Measurements from ENCODE around the gene FUOM.

FUOM gene

GRCh38 chr10:133309720-133310398 is 48.0 kb downstream of the FUOM start:
- peaks cover 25% of the 10 kb centered on the region for H3K79me1 ChIP-seq (ENCODE audit: low read depth, low read length)
- no peak overlapping the region for H3K27ac ChIP-seq (replicated peaks; ENCODE audit: low read length)
- no peaks in the 10 kb centered on the region for H3K9me3 ChIP-seq (replicated peaks in 1 of 2; ENCODE audit: control insufficient read depth in 2 of 2, insufficient read depth in 1 of 2, low read depth in 1 of 2, low read length in 2 of 2)
- H3K4me3 ChIP-seq (ENCODE audit: low read length in 2 of 2), result peak overlapping the region in 1 of 2 donors; percentile 81
- DNase-seq (ENCODE audit: low spot score), result no peak
- peak overlapping the region; percentile 93 for H3K23ac ChIP-seq (ENCODE audit: low read depth, low read length, poor library complexity)
- no peak overlapping the region for H2AFZ ChIP-seq (ENCODE audit: low read length)
- no peak overlapping the region for H2BK5ac ChIP-seq (ENCODE audit: low read length)
- H3K4me1 ChIP-seq (ENCODE audit: control insufficient read depth in 2 of 2, insufficient read depth in 1 of 2, low read depth in 1 of 2, low read length in 2 of 2), result peaks cover 8 to 12% of the 10 kb centered on the region in 2 donors
- peaks cover 27 to 41% of the 10 kb centered on the region in 2 donors for H3K36me3 ChIP-seq (replicated peaks in 1 of 2; ENCODE audit: control insufficient read depth in 2 of 2, insufficient read depth in 2 of 2, low read length in 2 of 2)
- no CpG with 5 or more reads among the region's 33 CpGs for WGBS, 2 donors (ENCODE audit: extremely low coverage in 2 of 2, insufficient read length in 2 of 2, insufficient replicate concordance in 1 of 2)
- H2BK120ac ChIP-seq (ENCODE audit: low read depth, low read length), result no peak overlapping the region
- H2AK5ac ChIP-seq (ENCODE audit: low read depth, low read length), result peak overlapping the region; percentile 75
- peak overlapping the region; percentile 57 for H3K18ac ChIP-seq (ENCODE audit: low read length)
- H3K9ac ChIP-seq (ENCODE audit: low read depth, low read length, poor library complexity), result no peak overlapping the region
- H3K4ac ChIP-seq (ENCODE audit: low read length), result peak overlapping the region; percentile 23
- peak overlapping the region; percentile 82 for H3K14ac ChIP-seq (ENCODE audit: low read length)
- H3K4me2 ChIP-seq (ENCODE audit: insufficient read depth, low read length, poor library complexity, severe bottlenecking), result no peak overlapping the region
- peak overlapping the region; percentile 12 for H4K91ac ChIP-seq (ENCODE audit: low read depth, low read length, poor library complexity)
- peak overlapping the region; percentile 65 for H4K8ac ChIP-seq (ENCODE audit: low read depth, low read length)
- no peaks in the 10 kb centered on the region for H3K27me3 ChIP-seq (ENCODE audit: control insufficient read depth in 3 of 3, insufficient read depth in 3 of 3, low read depth in 1 of 3, low read length in 3 of 3)
- H2BK15ac ChIP-seq (ENCODE audit: low read length), result no peak overlapping the region
- H2BK12ac ChIP-seq (ENCODE audit: low read length), result no peak overlapping the region

GRCh38 chr10:133309100-133309719 is 48.6 kb downstream of the FUOM start:
- Histone ChIP-seq H3K79me1 (ENCODE audit: low read depth, low read length) (peaks cover 25% of the 10 kb centered on the region), H2AK5ac (ENCODE audit: low read depth, low read length) (peak overlapping the region; percentile 75), H3K36me3 (replicated peaks in 1 of 2; ENCODE audit: control insufficient read depth in 2 of 2, insufficient read depth in 2 of 2, low read length in 2 of 2) (peaks cover 27 to 41% of the 10 kb centered on the region in 2 donors), H3K4me1 (ENCODE audit: control insufficient read depth in 2 of 2, insufficient read depth in 1 of 2, low read depth in 1 of 2, low read length in 2 of 2) (peaks cover 8 to 12% of the 10 kb centered on the region in 2 donors), H3K4me2 (ENCODE audit: insufficient read depth, low read length, poor library complexity, severe bottlenecking) (peak overlapping the region; percentile 94), H2BK12ac (ENCODE audit: low read length) (peak overlapping the region; percentile 90), H3K27ac (replicated peaks; ENCODE audit: low read length) (peak overlapping the region; percentile 92), H2AFZ (ENCODE audit: low read length) (peak overlapping the region; percentile 100), H3K9me3 (replicated peaks in 1 of 2; ENCODE audit: control insufficient read depth in 2 of 2, insufficient read depth in 1 of 2, low read depth in 1 of 2, low read length in 2 of 2) (no peaks in the 10 kb centered on the region), H4K91ac (ENCODE audit: low read depth, low read length, poor library complexity) (no peak overlapping the region), H2BK5ac (ENCODE audit: low read length) (peak overlapping the region; percentile 82), H2BK15ac (ENCODE audit: low read length) (no peak overlapping the region), H3K18ac (ENCODE audit: low read length) (peak overlapping the region; percentile 100), H3K14ac (ENCODE audit: low read length) (peak overlapping the region; percentile 84), H3K4me3 (ENCODE audit: low read length in 2 of 2) (peak overlapping the region; percentile 81 to 94), H3K9ac (ENCODE audit: low read depth, low read length, poor library complexity) (peak overlapping the region; percentile 89), H3K4ac (ENCODE audit: low read length) (peak overlapping the region; percentile 93), H4K8ac (ENCODE audit: low read depth, low read length) (peak overlapping the region; percentile 48), H3K23ac (ENCODE audit: low read depth, low read length, poor library complexity) (peak overlapping the region; percentile 93), H2BK120ac (ENCODE audit: low read depth, low read length) (no peak overlapping the region), H3K27me3 (ENCODE audit: control insufficient read depth in 3 of 3, insufficient read depth in 3 of 3, low read depth in 1 of 3, low read length in 3 of 3) (no peaks in the 10 kb centered on the region)
- no CpG with 5 or more reads among the region's 46 CpGs for WGBS, 2 donors (ENCODE audit: extremely low coverage in 2 of 2, insufficient read length in 2 of 2, insufficient replicate concordance in 1 of 2)
- DNase-seq (ENCODE audit: low spot score), result peak; percentile 89

GRCh38 chr10:133308421-133309099 is 49.3 kb downstream of the FUOM start, which contains the start of the genes TUBGCP2 and ZNF511:
Gene TUBGCP2, minus strand, starts transcription at chr10:133308872. Its CDS starts 5,931 bp downstream, at chr10:133302941.
Gene ZNF511, plus strand, starts transcription at chr10:133308914. Its CDS starts 30 bp downstream, at chr10:133308944.
- Histone ChIP-seq H2BK5ac (ENCODE audit: low read length) (peak within 1 kb of the TSS; percentile 82), H3K9me3 (replicated peaks in 1 of 2; ENCODE audit: control insufficient read depth in 2 of 2, insufficient read depth in 1 of 2, low read depth in 1 of 2, low read length in 2 of 2) (no peaks in the 10 kb centered on the region), H3K4me3 (ENCODE audit: low read length in 2 of 2) (peak within 1 kb of the TSS; percentile 81 to 94), H3K27me3 (ENCODE audit: control insufficient read depth in 3 of 3, insufficient read depth in 3 of 3, low read depth in 1 of 3, low read length in 3 of 3) (no peaks in the 10 kb centered on the region), H3K4ac (ENCODE audit: low read length) (peak within 1 kb of the TSS; percentile 93), H3K9ac (ENCODE audit: low read depth, low read length, poor library complexity) (peak within 1 kb of the TSS; percentile 89), H4K91ac (ENCODE audit: low read depth, low read length, poor library complexity) (peak within 1 kb of the TSS; percentile 12), H3K18ac (ENCODE audit: low read length) (peak within 1 kb of the TSS; percentile 100), H3K23ac (ENCODE audit: low read depth, low read length, poor library complexity) (peak within 1 kb of the TSS; percentile 93), H3K4me1 (ENCODE audit: control insufficient read depth in 2 of 2, insufficient read depth in 1 of 2, low read depth in 1 of 2, low read length in 2 of 2) (peaks cover 8 to 12% of the 10 kb centered on the region in 2 donors), H4K8ac (ENCODE audit: low read depth, low read length) (peak within 1 kb of the TSS; percentile 65), H2BK15ac (ENCODE audit: low read length) (no peak within 1 kb of the TSS), H3K14ac (ENCODE audit: low read length) (peak within 1 kb of the TSS; percentile 84), H2BK120ac (ENCODE audit: low read depth, low read length) (no peak within 1 kb of the TSS), H2AFZ (ENCODE audit: low read length) (peak within 1 kb of the TSS; percentile 100), H3K4me2 (ENCODE audit: insufficient read depth, low read length, poor library complexity, severe bottlenecking) (peak within 1 kb of the TSS; percentile 94), H3K27ac (replicated peaks; ENCODE audit: low read length) (peak within 1 kb of the TSS; percentile 92), H3K36me3 (replicated peaks in 1 of 2; ENCODE audit: control insufficient read depth in 2 of 2, insufficient read depth in 2 of 2, low read length in 2 of 2) (peaks cover 27 to 41% of the 10 kb centered on the region in 2 donors), H3K79me1 (ENCODE audit: low read depth, low read length) (peaks cover 25% of the 10 kb centered on the region), H2AK5ac (ENCODE audit: low read depth, low read length) (peak within 1 kb of the TSS; percentile 75), H2BK12ac (ENCODE audit: low read length) (peak within 1 kb of the TSS; percentile 90)
- no CpG with 5 or more reads among the region's 89 CpGs for WGBS, 2 donors (ENCODE audit: extremely low coverage in 2 of 2, insufficient read length in 2 of 2, insufficient replicate concordance in 1 of 2)
- DNase-seq (ENCODE audit: low spot score), result peak; percentile 78

All from neuronal stem cell (in vitro differentiated cells).